AG08395 (cell line): ENCODE measurements around the gene MRTFB.
"Not testable (repeated sequence)": the region's sequence is repeated elsewhere in the genome, so short reads cannot be mapped to it uniquely, and the experiment has no call there.

ENCODE experiments used
- DNase-seq: peaks from one replicate; pipeline ENCODE4 v3.0.0; 2012; ENCODE audit warnings: mixed read lengths, low spot score

Gene MRTFB

GRCh38 chr16:14132696-14133048, 61.6 kb downstream of the MRTFB start:
- DNase-seq, result peak; percentile 41

- no peak for DNase-seq
These were observed 62.8 kb downstream of the MRTFB start for GRCh38 chr16:14133907-14134306.

- no peak for DNase-seq
These were observed 64.6 kb downstream of the MRTFB start for GRCh38 chr16:14135704-14136103.

DNA sequence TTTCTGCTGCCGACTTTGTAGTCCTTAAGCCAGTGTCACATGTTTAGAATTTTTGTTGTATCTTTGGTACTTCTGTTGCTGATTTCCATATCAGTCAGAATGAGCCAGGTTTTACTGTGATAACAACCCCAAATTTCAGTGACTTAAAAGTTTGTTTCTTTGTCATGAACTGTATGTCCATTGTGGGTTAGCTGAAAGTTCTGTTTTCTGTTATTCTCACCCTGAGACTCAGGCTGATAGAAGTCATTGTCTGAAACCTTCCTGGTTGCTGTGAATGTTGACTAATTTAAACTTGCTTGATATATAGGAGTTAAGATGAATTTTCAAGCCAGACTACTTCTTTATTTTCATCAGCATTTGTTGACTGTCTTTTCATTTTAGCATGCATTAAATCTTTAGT, 68.8 kb downstream of the MRTFB start:
- DNase-seq, result no peak

- no peak for DNase-seq
These were observed 69.8 kb downstream of the MRTFB start for GRCh38 chr16:14140923-14141322.

GRCh38 chr16:14146445-14146844, 75.3 kb downstream of the MRTFB start:
- no peak for DNase-seq

DNA sequence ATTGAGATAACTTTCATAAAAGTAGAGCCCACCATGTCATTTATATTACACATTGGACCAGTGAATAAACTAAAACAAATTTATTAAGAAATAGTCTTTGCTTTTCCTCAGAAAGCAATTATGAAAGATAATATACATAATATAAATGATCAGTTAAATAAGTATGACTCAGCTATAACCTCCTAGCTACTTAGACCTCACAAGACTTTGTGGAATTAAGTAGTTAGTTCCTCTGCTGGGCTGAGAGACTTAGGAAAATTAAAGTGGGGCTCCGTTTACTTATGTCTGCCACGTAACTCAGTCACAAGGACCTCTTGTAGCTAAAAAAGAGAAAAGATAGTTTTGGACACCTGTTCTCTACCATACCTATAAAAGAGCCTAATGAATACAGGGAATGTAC, 76.9 kb downstream of the MRTFB start:
- DNase-seq, result no peak

GRCh38 chr16:14148569-14148968, 77.5 kb downstream of the MRTFB start:
- no peak for DNase-seq

GRCh38 chr16:14150796-14151195, 79.7 kb downstream of the MRTFB start:
- DNase-seq, result no peak

- DNase-seq, result peak; percentile 42
These were observed 80.3 kb downstream of the MRTFB start for GRCh38 chr16:14151256-14152030.

GRCh38 chr16:14155572-14156190, 84.6 kb downstream of the MRTFB start:
- no peak for DNase-seq

DNA sequence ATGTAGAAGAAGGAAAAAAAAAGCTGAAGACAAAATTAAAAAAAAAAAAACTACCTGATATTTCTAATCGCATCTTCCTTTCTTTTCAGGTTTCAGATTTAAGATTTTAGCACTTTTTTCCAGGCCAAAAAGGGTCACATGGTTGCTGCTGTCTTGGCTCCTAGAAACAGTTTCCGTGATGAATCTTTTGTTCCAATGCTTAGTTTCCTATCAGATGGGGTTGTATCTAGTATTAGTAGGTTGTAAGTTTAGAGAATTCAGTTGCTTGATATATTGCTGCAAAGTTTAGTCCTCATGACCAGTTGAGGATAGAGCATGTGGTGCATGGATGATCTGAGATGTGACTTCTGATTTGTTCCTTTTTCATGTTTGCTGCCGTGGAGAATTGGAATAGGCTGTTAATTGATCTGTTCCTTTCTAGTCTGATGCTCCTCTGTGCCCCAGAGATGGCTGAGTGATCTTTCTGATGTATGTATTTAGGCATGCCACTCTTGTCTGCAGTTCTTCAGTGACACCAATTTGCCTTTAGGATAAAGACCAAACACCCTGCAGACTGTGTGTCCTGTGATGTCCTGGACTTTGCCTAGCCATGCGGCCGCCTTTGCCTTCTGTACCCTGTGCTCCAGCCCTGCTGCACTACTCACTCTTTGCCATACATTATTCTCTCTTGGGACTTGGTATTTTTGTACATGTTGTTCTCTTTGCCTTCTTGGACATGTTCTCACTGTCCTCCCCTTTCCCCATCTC, 94.0 kb downstream of the MRTFB start:
- DNase-seq, result no peak

- no peak for DNase-seq
These were observed 97.0 kb downstream of the MRTFB start for GRCh38 chr16:14168146-14168545.

DNA sequence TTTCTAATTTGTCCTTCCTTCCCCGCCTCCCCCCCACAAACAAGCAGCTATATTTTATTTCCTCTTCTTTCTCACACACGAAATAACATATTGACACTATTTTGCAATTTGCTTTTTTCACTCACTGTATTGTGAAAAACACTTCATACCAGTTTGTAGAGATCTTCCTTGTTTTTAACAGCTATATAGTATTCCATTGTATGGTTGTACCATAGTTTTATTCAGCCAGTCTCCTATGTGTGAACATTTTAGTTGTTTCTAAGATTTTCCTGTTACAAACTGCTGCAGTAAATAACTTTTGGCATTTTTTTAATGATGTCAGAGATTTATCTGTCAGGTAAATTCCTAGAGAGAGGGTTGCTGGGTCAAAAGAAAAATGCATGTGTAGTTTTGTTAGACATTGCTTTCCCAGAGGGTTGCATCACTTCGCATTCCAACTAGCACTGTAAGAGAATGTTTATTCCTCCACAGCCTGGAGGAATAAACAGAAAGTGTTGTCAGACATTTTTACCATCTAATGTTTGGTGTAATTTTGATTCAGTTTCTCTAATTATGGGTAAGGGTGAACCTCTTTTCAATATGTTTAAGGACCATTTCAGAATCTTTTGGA, 101.2 kb downstream of the MRTFB start:
- peak; percentile 43 for DNase-seq

GRCh38 chr16:14175086-14175485, 104.0 kb downstream of the MRTFB start:
- no peak for DNase-seq

- no peak for DNase-seq
These were observed 106.6 kb downstream of the MRTFB start for GRCh38 chr16:14177704-14178103.

DNA sequence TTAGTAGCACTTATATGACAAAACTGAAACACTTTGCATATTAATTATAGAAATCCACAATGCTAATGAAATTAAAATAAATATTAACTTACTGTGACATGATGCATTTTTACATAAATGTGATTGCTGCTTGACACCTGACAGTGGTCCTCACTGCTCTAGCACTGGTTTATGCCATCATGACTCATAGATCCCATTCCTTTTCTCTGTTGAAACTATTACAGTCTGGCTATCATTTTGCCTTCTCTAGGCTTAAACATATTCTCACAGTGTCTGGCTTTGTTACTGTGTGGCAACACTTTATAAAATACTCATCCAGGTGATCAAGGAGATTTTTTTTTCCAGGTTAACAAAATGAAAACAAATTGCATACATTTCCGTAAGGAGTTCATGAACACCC, 108.0 kb downstream of the MRTFB start:
- DNase-seq, result peak; percentile 6

DNA sequence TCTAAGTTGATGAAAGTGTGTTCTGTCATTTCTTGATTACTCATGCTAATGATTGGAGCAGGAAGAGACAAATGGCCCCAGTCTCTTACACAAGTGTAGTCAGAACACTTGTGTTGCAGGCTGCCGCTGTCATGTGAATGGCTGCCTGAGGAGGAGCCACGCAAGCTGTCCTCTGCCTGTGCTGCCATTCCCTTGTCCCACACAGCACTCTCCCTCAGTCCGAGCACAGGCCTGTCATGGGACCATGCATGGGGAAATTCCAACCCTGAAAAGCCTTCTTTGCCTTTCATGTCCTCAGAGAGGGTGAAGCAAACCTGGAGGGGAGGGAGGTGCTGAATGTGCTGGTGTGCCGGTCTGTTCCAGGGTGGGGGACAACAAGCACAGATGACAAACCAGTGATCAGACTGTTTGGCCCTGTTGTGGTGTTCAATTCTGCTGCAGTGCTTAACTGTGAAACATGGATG, 109.4 kb downstream of the MRTFB start:
- no peak for DNase-seq

DNA sequence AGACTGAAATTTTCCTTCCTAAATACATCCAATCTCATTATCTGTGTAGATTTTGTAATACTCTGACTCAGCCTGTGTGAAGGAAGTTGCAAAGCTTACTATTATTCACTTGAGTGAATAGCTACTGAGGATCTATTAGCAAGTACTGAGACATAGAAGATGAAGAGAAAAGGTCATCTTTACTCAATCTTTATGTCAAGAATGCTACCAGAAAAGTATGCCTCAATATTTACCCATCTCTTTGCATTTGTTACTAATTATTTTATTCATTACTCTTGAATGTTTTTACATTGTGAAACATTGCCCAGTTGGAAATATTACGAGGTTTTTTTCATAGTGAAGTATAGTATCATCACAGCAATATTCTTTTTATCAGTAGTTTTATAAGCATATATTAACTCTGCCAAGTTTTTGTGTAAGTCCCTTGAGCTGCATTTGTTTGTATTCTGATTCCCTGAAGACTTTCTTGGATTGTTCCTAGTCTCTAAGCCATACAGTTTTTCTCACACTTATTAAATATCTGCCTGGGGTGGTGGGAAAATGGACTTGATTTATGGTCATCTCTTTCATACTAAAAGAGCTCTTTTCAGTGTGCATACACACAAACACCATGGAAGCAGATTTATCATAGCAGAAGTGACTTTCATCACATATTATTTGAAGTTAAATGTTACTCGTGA, 110.4 kb downstream of the MRTFB start:
- DNase-seq, result peak; percentile 50

GRCh38 chr16:14182999-14183398, 111.9 kb downstream of the MRTFB start:
- no peak for DNase-seq

GRCh38 chr16:14183962-14184361, 112.8 kb downstream of the MRTFB start:
- not testable (repeated sequence) for DNase-seq
